Transverse colon (tissue), 4 donors: ENCODE measurements around the gene MAP3K12. TPM values are rescaled to one million over a fixed set of nuclear protein-coding genes. Genes with fewer than 3 reads are reported as not detected.
"Not testable (repeated sequence)": the region's sequence is repeated elsewhere in the genome, so short reads cannot be mapped to it uniquely, and the experiment has no call there.

Source experiments
- DNase-seq: peaks from one replicate; pipeline ENCODE4 v3.0.0-alpha.2; 2019
- H3K27ac ChIP-seq, 4 donors: fragments of 200-600 bp; sonication (generic); 2 replicates each; pipeline ENCODE4 v1.5.1; 2016 to 2018; ENCODE audit warnings: inconsistent platforms in 4 of 4
- H3K27me3 ChIP-seq: fragments of 200-600 bp; sonication (generic); 2 replicates; pipeline ENCODE4 v1.5.1; 2017; ENCODE audit warnings: inconsistent platforms
- H3K36me3 ChIP-seq, 4 donors: fragments of 200-600 bp; sonication (generic); 2 replicates each; pipeline ENCODE4 v1.5.1; 2017 to 2019; ENCODE audit warnings: inconsistent platforms in 4 of 4
- H3K4me1 ChIP-seq, 4 donors: fragments of 200-600 bp; sonication (generic); 2 replicates each; pipeline ENCODE4 v1.5.1; 2017 to 2020; ENCODE audit warnings: inconsistent platforms in 4 of 4
- H3K4me3 ChIP-seq, 4 donors: fragments of 200-600 bp; sonication (generic); 1 replicate in 1 of 4; 2 replicates in 3 of 4; pipeline versions ENCODE4 v1.5.1 to v1.6.1; 2017 to 2019; ENCODE audit warnings: inconsistent platforms in 4 of 4
- H3K9me3 ChIP-seq, 2 donors: fragments of 200-600 bp; sonication (generic); 2 replicates each; pipeline ENCODE4 v1.5.1; 2017 to 2019; ENCODE audit warnings: inconsistent platforms in 2 of 2
- EP300 ChIP-seq: sonication (generic); formaldehyde crosslinking; IDR thresholded peaks from one replicate; pipeline ENCODE4 v1.6.1; 2017; ENCODE audit warnings: antibody characterized with exemption, low read depth
- POLR2A ChIP-seq: fragments of 450-650 bp; IDR thresholded peaks from one replicate; pipeline ENCODE4 v1.6.1; 2016; ENCODE audit warnings: antibody characterized with exemption, mild to moderate bottlenecking, moderate library complexity
- POLR2AphosphoS5 ChIP-seq, 3 donors: sonication (generic); formaldehyde crosslinking; IDR thresholded peaks; one replicate each; pipeline ENCODE4 v1.6.1; 2016; ENCODE audit warnings: antibody characterized with exemption in 3 of 3
- WGBS, 2 donors: methylation state at CpG; one replicate each; pipeline ENCODE4 v1.1.5; 2018; ENCODE audit warnings: low coverage in 1 of 2; 5-methylcytosine and 5-hydroxymethylcytosine counted together
- in situ Hi-C, 4 donors: fragments of 200-750 bp; cut with MboI; loops; one replicate each; pipeline versions ENCODE4 v1.15.0 to v1.15.1; 2017; ENCODE audit warnings: low sequenced_read_pairs in 3 of 4, low pct_ligation_motif_present in 1 of 4, low pct_unique_long_range_greater_than_20kb in 1 of 4
- intact Hi-C: fragments of 100-400 bp; cut with DNase I; formaldehyde crosslinking; loops from one replicate; pipeline ENCODE4 v1.15.1; 2023; ENCODE audit warnings: low total_unique reads
- total RNA-seq, 4 donors: library from RNA; depleted of rRNA; stranded (reverse); fragments of >200 nt; gene quantifications; one replicate each; pipeline ENCODE4 v1.1.0, GENCODE V29; 2016
- TF ChIP-seq, protein P1 (sequence below), 5 experiments: fragments of 200-600 bp in 3 of 5; fragments of 450-650 bp in 2 of 5; sonication (generic) in 3 of 5; IDR thresholded peaks; 1 replicate in 2 of 5; 2 replicates in 3 of 5; pipeline ENCODE4 v1.5.1; 2016 to 2017; ENCODE audit warnings: antibody characterized with exemption in 5 of 5, inconsistent platforms in 3 of 5, mild to moderate bottlenecking in 2 of 5, moderate library complexity in 1 of 5

Gene MAP3K12, protein sequence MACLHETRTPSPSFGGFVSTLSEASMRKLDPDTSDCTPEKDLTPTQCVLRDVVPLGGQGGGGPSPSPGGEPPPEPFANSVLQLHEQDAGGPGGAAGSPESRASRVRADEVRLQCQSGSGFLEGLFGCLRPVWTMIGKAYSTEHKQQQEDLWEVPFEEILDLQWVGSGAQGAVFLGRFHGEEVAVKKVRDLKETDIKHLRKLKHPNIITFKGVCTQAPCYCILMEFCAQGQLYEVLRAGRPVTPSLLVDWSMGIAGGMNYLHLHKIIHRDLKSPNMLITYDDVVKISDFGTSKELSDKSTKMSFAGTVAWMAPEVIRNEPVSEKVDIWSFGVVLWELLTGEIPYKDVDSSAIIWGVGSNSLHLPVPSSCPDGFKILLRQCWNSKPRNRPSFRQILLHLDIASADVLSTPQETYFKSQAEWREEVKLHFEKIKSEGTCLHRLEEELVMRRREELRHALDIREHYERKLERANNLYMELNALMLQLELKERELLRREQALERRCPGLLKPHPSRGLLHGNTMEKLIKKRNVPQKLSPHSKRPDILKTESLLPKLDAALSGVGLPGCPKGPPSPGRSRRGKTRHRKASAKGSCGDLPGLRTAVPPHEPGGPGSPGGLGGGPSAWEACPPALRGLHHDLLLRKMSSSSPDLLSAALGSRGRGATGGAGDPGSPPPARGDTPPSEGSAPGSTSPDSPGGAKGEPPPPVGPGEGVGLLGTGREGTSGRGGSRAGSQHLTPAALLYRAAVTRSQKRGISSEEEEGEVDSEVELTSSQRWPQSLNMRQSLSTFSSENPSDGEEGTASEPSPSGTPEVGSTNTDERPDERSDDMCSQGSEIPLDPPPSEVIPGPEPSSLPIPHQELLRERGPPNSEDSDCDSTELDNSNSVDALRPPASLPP
- 10 to 100 TPM in 2 of 4 donors, 1 to 10 TPM in 2; 6.8 to 20.9 (median 10.3) TPM for total RNA-seq

DNA sequence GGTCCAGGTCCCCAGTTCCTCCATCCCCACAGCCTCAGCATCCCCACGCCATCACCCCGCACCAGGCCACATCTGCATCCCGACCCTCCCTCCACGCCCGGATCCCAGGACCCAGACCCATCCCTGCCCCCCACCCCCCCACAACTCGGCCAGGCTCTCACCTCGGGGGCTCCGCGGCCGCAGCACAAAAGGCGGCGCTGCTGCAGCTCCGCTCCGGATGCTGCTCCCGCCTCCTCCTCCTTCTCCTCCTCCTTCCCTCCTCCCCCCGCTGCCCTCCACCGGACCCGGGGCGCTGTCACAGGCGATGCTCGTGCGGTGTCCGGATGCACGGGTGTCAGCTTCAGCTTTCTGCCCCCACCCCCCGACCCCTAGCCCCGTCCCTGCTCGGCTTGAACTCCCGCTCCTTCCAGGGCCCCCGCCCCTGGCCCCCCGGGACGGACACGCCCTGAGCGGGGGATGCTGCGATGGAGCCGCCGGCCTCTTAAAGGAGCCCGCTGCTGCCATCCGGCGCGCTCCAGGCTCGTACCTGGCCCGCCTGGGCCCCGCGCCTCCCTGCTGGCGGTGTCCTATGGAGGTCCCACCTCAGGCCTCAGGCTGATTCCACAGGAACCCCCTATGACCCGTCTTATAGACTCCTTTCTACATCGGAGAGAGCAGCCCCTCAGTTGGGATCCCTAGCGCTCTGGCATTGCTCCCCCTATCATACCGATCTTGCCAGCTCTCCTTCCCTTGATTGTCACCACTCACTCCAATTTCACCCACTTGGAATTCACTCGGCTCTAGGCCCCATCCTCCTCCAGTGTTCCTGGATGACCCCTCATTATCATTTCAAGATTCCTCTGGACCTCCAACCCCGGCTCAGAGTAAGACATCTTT lies at the start of gene MAP3K12:
TSS of gene MAP3K12 (minus strand) at position 193 of the 876 bp plus-strand sequence. CDS start 12,067 bp downstream, outside the sequence.
- 2 to 8% methylated on average over 4 to 45 of the region's 51 CpGs for WGBS, 2 donors
- peak; percentile 68 for DNase-seq
- H3K4me3 ChIP-seq = peak within 1 kb of the TSS; percentile 39 to 67 (median 58)

DNA sequence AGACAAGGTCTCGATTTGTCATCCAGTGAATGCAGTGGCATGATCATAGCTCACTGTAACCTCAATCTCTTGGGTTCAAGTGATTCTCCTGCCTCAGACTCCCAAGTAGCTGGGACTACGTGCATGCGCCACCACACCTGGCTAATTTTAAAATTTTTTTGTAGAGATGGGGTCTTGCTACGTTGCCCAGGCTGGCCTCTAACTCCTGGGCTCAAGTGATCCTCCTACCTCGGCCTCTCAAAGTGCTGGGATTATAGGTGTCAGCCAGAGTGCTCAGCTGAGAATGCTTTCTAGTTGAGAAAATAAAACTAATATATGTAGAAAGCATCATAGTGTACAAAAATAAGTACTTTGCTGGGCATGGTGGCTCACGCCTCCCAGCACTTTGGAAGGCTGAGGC lies 49.1 kb upstream of the MAP3K12 start:
- in situ Hi-C loops = loop anchor here in 1 of 4 donors (10.0 kb wide), 1 partner anchor 126 kb away; the partner anchor contains the start of gene ATP5MC2
- H3K4me3 ChIP-seq, H3K9me3 ChIP-seq, H3K27ac ChIP-seq, DNase-seq, H3K27me3 ChIP-seq: not testable (repeated sequence)
- 96 to 100% methylated on average over 5 to 6 of the region's 6 CpGs for WGBS, 2 donors
- intact Hi-C loops = loop anchor here (10.0 kb wide), 1 partner anchor 76 kb away; the partner anchor contains the start of gene ATF7
- Histone ChIP-seq H3K36me3 (peaks cover 0 to 17% (median 6%) of the 10 kb centered on the region in 4 donors), H3K4me1 (peaks cover 0 to 20% (median 7%) of the 10 kb centered on the region in 4 donors)

More for the DNA sequence above, at the start of gene MAP3K12:
- in situ Hi-C loops (loop anchor here in 1 of 4 donors (10.0 kb wide), 1 partner anchor 155 kb away; no protein-coding TSS in a partner anchor), intact Hi-C loops (loop anchor here (2.0 to 10.0 kb wide), 2 partner anchors 49 to 155 kb away; no protein-coding TSS in a partner anchor)
- no peaks in the 10 kb centered on the region for H3K27me3 ChIP-seq
- TF ChIP-seq EP300 (no peak), POLR2AphosphoS5 (IDR thresholded peaks at IDR 0.05) (peak in 1 of 3 donors; percentile 34), POLR2A (no peak)
- TF ChIP-seq, protein P1, sequence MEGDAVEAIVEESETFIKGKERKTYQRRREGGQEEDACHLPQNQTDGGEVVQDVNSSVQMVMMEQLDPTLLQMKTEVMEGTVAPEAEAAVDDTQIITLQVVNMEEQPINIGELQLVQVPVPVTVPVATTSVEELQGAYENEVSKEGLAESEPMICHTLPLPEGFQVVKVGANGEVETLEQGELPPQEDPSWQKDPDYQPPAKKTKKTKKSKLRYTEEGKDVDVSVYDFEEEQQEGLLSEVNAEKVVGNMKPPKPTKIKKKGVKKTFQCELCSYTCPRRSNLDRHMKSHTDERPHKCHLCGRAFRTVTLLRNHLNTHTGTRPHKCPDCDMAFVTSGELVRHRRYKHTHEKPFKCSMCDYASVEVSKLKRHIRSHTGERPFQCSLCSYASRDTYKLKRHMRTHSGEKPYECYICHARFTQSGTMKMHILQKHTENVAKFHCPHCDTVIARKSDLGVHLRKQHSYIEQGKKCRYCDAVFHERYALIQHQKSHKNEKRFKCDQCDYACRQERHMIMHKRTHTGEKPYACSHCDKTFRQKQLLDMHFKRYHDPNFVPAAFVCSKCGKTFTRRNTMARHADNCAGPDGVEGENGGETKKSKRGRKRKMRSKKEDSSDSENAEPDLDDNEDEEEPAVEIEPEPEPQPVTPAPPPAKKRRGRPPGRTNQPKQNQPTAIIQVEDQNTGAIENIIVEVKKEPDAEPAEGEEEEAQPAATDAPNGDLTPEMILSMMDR (IDR thresholded peaks at IDR 0.05) = no peak
- H3K9me3 ChIP-seq = no peaks in the 10 kb centered on the region
- H3K27ac ChIP-seq = peak within 1 kb of the TSS; percentile 90 to 99 (median 98)
- no peaks in the 10 kb centered on the region for H3K36me3 ChIP-seq
- H3K4me1 ChIP-seq = peaks cover 13 to 50% (median 35%) of the 10 kb centered on the region in 4 donors

DNA sequence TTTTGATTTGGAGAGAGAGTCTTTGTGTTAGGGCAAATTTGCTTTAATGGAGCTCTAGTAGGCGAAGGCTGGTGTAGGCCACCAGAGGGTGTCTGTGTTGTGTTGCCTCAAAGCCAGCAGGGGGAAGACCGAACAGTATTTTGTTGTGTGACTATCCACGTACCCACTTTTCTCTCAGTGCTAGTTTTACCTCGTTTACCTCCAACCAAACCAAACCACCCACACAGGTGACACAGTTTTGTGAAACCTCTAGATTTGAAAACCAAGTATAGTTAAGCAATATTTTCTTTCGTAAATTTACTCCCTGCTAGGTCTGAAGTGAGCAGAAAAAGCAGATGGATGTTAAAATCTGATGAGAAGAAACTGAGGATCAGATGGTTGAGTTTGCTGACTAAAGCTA lies 44.3 kb upstream of the MAP3K12 start:
- Histone ChIP-seq H3K4me1 (peaks cover 6 to 16% (median 9%) of the 10 kb centered on the region in 4 donors), H3K27me3 (no peaks in the 10 kb centered on the region), H3K27ac (peak overlapping the region; percentile 20 to 68 (median 55)), H3K36me3 (peaks cover 0 to 22% (median 10%) of the 10 kb centered on the region in 4 donors), H3K9me3 (no peaks in the 10 kb centered on the region), H3K4me3 (no peak overlapping the region)
- in situ Hi-C loops (loop anchor here (5.0 to 10.0 kb wide), 3 partner anchors 129 to 134 kb away; partner anchors contain the start of gene ATP5MC2 (in 3 of the 4)), intact Hi-C loops (loop anchor here (5.0 to 10.0 kb wide), 2 partner anchors 81 to 134 kb away; partner anchors contain the start of genes ATF7 and ATP5MC2)
- 25 to 83% methylated on average over 1 to 5 of the region's 5 CpGs for WGBS, 2 donors
- peak; percentile 51 for DNase-seq
- TF ChIP-seq, protein P1 (IDR thresholded peaks at IDR 0.05) = peak; percentile 69 to 95 (median 81)
- no peak for TF ChIP-seq POLR2AphosphoS5 (IDR thresholded peaks at IDR 0.05)

DNA sequence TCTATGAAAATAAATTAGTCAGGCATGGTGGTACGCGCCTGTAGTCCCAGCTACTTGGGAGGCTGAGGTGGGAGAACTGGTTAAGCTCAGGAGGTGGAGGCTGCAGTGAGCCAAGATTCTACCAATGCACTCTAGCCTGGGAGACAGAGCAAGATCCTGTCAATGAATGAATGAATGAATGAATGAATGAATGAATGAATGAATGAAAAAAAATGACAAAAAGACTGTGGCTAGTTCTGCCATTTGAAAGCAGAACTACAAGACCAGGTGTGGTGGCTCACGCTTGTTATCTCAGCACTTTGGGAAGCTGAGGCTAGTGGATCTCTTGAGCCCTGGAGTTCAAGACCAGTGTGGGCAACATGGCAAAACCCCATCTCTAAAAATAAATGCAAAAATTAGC lies 40.3 kb upstream of the MAP3K12 start:
- 97 to 100% methylated on average over 1 to 3 of the region's 3 CpGs for WGBS, 2 donors
- Histone ChIP-seq H3K27me3 (no peaks in the 10 kb centered on the region), H3K36me3 (peaks cover 0 to 50% (median 20%) of the 10 kb centered on the region in 4 donors), H3K4me3 (no peak overlapping the region), H3K4me1 (peaks cover 14 to 28% (median 18%) of the 10 kb centered on the region in 4 donors), H3K9me3 (no peaks in the 10 kb centered on the region), H3K27ac (peak overlapping the region; percentile 78 to 88 (median 79))
- TF ChIP-seq POLR2A (no peak), POLR2AphosphoS5 (IDR thresholded peaks at IDR 0.05) (no peak)
- DNase-seq = no peak
- in situ Hi-C loops (no loop called here), intact Hi-C loops (no loop called here)
